SH-SY5Y (cell line): ENCODE measurements around the gene ZC3H18.

Source experiments
- GATA2 ChIP-seq: IDR thresholded peaks from 2 replicates; pipeline ENCODE4 v1.6.1; 2011; ENCODE audit warnings: mild to moderate bottlenecking, low read depth, low read length
- GATA3 ChIP-seq: IDR thresholded peaks from 2 replicates; pipeline ENCODE4 v1.6.1; 2011; ENCODE audit warnings: low read depth, mild to moderate bottlenecking, low read length, moderate library complexity

- TF ChIP-seq GATA3: no peak
- TF ChIP-seq GATA2: no peak; the same call in 1 of the 2 replicates
Observed at GRCh38 chr16:88569985-88570690, at the start of gene ZC3H18.
